ENCODE results near the gene MICU2. TPM values are rescaled to one million over a fixed set of nuclear protein-coding genes. Genes with fewer than 3 reads are reported as not detected.

MICU2 gene
- total RNA-seq, 2 experiments from 2014 or later, result 28.0 to 30.5 TPM

DNA sequence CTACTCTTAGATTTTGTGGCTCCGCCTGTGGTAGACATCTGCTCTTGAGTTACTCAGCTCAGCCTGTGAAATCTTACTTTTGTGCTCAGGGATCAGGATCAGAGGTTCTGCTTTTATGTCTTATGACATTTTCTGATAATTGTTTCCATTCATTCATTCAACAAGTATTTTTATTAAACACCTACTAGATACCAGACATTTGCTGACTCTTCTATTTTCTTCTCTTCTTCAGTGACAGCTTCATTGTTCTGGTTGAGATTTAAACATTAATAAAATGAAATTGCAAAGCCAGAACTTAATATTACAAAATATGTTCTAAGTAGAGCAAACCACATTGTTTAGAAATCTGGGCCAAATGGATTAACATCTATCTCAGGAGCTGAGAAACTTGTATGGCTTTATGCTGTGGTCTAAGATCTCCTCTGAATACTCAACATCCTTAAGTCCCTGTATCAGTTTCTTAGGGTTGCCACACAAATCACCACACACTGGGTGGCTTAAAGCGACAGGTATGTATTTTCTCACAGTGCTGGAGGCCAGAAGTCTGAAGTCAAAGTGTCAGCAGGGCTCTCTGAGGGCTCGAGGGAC, 15.8 kb upstream of the MICU2 start:
- Mint-ChIP-seq H3K27me3 (peaks cover 16% of the 10 kb centered on the region), H3K27ac (no peak overlapping the region), H3K4me3 (no peak overlapping the region), H3K9me3 (no peaks in the 10 kb centered on the region), H3K4me1 (ENCODE audit: low read depth) (no peaks in the 10 kb centered on the region), H3K36me3 (ENCODE audit: low read depth) (no peaks in the 10 kb centered on the region)
- ATAC-seq, result no peak
- POLR2A ChIA-PET, result no interaction called here
- CTCF ChIA-PET, result interaction anchor here (0.7 to 4.9 kb wide), 2 partner anchors 17 to 142 kb away, joined by 3 to 29 read pairs; no protein-coding TSS in a partner anchor
- TF ChIP-seq, protein P1, sequence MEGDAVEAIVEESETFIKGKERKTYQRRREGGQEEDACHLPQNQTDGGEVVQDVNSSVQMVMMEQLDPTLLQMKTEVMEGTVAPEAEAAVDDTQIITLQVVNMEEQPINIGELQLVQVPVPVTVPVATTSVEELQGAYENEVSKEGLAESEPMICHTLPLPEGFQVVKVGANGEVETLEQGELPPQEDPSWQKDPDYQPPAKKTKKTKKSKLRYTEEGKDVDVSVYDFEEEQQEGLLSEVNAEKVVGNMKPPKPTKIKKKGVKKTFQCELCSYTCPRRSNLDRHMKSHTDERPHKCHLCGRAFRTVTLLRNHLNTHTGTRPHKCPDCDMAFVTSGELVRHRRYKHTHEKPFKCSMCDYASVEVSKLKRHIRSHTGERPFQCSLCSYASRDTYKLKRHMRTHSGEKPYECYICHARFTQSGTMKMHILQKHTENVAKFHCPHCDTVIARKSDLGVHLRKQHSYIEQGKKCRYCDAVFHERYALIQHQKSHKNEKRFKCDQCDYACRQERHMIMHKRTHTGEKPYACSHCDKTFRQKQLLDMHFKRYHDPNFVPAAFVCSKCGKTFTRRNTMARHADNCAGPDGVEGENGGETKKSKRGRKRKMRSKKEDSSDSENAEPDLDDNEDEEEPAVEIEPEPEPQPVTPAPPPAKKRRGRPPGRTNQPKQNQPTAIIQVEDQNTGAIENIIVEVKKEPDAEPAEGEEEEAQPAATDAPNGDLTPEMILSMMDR (IDR thresholded peaks at IDR 0.05), result no peak
- intact Hi-C loops (cut with micrococcal nuclease), result no loop called here
- no peak for DNase-seq

DNA sequence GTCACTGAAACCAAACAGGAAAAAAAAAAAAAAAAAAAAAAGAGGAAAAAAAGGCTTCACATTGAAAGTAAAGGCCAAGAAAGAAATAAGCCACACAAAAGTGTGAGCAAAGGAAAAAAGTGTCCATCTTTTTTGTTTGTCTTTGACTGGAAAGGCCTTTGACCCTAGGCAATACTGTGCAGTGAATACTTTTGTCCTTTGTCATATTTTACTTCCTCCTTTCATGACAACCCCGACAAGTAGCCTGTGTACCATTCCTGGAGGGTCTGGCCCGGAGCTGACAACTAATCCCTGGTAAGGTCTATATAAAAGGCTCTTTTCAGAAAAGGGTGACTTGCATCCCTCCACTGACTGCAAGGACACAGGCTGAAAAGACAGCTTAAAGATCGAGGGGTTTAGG, 12.9 kb upstream of the MICU2 start:
- DNase-seq, result no peak
- no peaks in the 10 kb centered on the region for H3K9me3 Mint-ChIP-seq
- ChIA-PET CTCF (interaction anchor here (1.0 to 4.9 kb wide), 2 partner anchors 13 to 20 kb away, joined by 3 to 29 read pairs; partner anchors contain the start of gene MICU2), POLR2A (no interaction called here)
- ATAC-seq, result no peak
- H3K4me1 Mint-ChIP-seq (ENCODE audit: low read depth), result no peaks in the 10 kb centered on the region
- peaks cover 18% of the 10 kb centered on the region for H3K27me3 Mint-ChIP-seq
- no peaks in the 10 kb centered on the region for H3K36me3 Mint-ChIP-seq (ENCODE audit: low read depth)
- TF ChIP-seq, protein P1 (IDR thresholded peaks at IDR 0.05), result no peak
- no peak overlapping the region for H3K27ac Mint-ChIP-seq
- intact Hi-C loops (cut with micrococcal nuclease), result no loop called here
- H3K4me3 Mint-ChIP-seq, result no peak overlapping the region

DNA sequence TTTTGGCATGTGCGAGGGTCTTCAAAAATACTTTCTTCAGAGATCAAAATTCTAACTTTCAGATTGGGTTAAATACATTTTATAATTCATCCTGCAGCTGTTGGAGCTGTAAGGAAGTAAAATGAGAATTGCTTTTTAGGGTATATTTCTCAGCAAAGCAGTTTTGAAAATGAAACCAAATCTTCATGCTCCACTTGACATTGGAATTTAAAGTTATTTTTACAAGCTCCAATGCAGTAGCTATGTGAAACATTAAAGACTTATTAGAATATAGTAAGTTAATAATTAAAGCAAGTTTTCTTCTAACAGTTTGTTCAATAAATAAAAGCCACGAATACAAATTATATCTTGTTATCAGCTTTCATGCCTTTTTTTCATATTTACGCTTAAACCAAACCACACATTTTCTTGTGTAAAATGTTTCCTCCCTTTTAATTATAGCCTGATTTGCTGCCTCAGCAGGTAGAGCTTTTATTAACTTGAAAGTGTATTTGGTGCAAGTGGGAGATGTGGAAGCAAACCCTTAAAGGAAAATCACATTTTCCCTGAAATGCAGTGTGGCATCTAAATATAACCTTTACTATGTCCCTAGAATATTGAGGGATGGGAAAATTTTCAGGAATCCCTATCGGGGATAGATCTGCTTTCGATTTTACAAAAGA, 12.4 kb upstream of the MICU2 start:
- Mint-ChIP-seq H3K4me1 (ENCODE audit: low read depth) (no peaks in the 10 kb centered on the region), H3K27ac (no peak overlapping the region), H3K9me3 (no peaks in the 10 kb centered on the region), H3K4me3 (no peak overlapping the region), H3K27me3 (peaks cover 17% of the 10 kb centered on the region), H3K36me3 (ENCODE audit: low read depth) (no peaks in the 10 kb centered on the region)
- TF ChIP-seq, protein P1 (IDR thresholded peaks at IDR 0.05), result no peak
- no peak for DNase-seq
- CTCF ChIA-PET, result interaction anchor here (0.6 to 4.9 kb wide), 3 partner anchors 13 to 380 kb away, joined by 3 to 29 read pairs (median 3); partner anchors contain the start of gene MICU2
- intact Hi-C loops (cut with micrococcal nuclease), result no loop called here
- no peak for ATAC-seq
- POLR2A ChIA-PET, result no interaction called here

DNA sequence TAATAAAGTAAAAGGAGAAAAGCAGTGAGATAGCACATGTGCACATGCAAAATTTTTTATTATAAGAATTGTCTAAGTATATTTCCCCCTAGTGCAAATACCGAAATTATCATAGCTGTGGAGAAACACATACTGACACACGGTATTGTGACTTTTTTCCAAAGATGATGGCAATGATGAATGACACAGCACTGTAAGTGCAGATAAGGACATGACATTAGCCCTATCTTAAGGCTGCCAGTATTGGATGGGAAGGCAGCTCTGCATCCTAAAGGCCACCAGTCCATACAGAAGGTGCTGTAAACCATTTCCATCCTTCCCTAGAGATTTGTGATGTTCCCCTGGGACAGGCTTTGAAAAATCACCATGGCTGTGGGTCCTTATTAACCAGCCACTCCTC, 11.5 kb upstream of the MICU2 start:
- CTCF ChIA-PET, result interaction anchor here (1.5 to 4.9 kb wide), 3 partner anchors 12 to 61 kb away, joined by 3 to 29 read pairs (median 5); partner anchors contain the start of gene MICU2
- peaks cover 15% of the 10 kb centered on the region for H3K27me3 Mint-ChIP-seq
- H3K4me3 Mint-ChIP-seq, result no peak overlapping the region
- intact Hi-C loops (cut with micrococcal nuclease), result no loop called here
- no peaks in the 10 kb centered on the region for H3K9me3 Mint-ChIP-seq
- POLR2A ChIA-PET, result no interaction called here
- H3K4me1 Mint-ChIP-seq (ENCODE audit: low read depth), result no peaks in the 10 kb centered on the region
- H3K36me3 Mint-ChIP-seq (ENCODE audit: low read depth), result no peaks in the 10 kb centered on the region
- H3K27ac Mint-ChIP-seq, result no peak overlapping the region
- ATAC-seq (no peak), DNase-seq (no peak)
- TF ChIP-seq, protein P1 (IDR thresholded peaks at IDR 0.05), result no peak

DNA sequence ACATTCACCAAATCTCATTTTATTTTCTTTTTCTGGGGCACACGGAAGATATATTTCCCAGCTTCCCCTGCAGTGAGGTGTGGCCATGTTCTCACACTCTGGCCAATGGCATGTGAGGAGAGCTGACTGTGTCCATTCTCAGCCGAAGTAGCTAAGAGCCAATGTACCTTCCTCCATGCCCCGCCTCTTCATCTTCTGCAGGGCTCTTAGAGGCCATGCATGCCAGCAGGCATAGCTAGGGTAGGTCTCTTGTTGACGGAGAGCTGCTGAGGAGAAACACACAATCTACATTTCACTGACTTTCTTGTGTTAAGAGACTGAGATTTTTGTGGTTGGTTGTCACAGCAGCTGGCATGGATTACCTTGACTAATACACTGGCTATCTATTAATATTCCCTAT, 9.8 kb upstream of the MICU2 start:
- TF ChIP-seq, protein P1 (IDR thresholded peaks at IDR 0.05), result no peak
- intact Hi-C loops (cut with micrococcal nuclease), result no loop called here
- no peak for DNase-seq
- Mint-ChIP-seq H3K27ac (no peak overlapping the region), H3K36me3 (ENCODE audit: low read depth) (no peaks in the 10 kb centered on the region), H3K9me3 (no peaks in the 10 kb centered on the region), H3K4me3 (no peak overlapping the region), H3K4me1 (ENCODE audit: low read depth) (no peaks in the 10 kb centered on the region), H3K27me3 (peaks cover 16% of the 10 kb centered on the region)
- POLR2A ChIA-PET, result no interaction called here
- no peak for ATAC-seq
- CTCF ChIA-PET, result interaction anchor here (0.8 to 1.6 kb wide), 3 partner anchors 9 to 63 kb away, joined by 3 to 5 read pairs (median 3); no protein-coding TSS in a partner anchor

All from activated CD8-positive, alpha-beta T cell treated with anti-CD3 and anti-CD28 coated beads for 36 hours (primary cell).